IPS DF 6.9 (cell line): Measurements from ENCODE around the gene CD55.

Experiments used
- DNase-seq: peaks from one replicate; pipeline ENCODE4 v3.0.0-alpha.2; 2013; ENCODE audit warnings: low read depth, low spot score
- H3K27ac ChIP-seq: one replicate; pipeline ENCODE4 v1.5.1; 2013; ENCODE audit warnings: low read length, control low read depth
- H3K27me3 ChIP-seq: 2 replicates; pipeline ENCODE4 v1.6.1; 2013; ENCODE audit warnings: mild to moderate bottlenecking, low read length; ENCODE audit not compliant: control insufficient read depth, insufficient read depth
- H3K36me3 ChIP-seq: 2 replicates; pipeline ENCODE4 v1.6.1; 2013; ENCODE audit warnings: low read length; ENCODE audit not compliant: control insufficient read depth, insufficient read depth
- H3K4me1 ChIP-seq: 2 replicates; pipeline ENCODE4 v1.6.1; 2013; ENCODE audit warnings: low read length; ENCODE audit not compliant: control insufficient read depth, insufficient read depth
- H3K4me3 ChIP-seq: 2 replicates; pipeline ENCODE4 v1.5.1; 2013; ENCODE audit warnings: mild to moderate bottlenecking, low read length
- H3K9me3 ChIP-seq: 2 replicates; pipeline ENCODE4 v1.6.1; 2013; ENCODE audit warnings: low read length, inconsistent platforms; ENCODE audit not compliant: control insufficient read depth, insufficient read depth
- WGBS: extraction: QIAGEN DNeasy Blood & Tissue Kit; methylation state at CpG from one replicate; pipeline ENCODE4 v1.1.7; 2013; ENCODE audit warnings: mixed read lengths, missing lambda C conversion rate; ENCODE audit not compliant: insufficient read length, insufficient coverage; 5-methylcytosine and 5-hydroxymethylcytosine counted together

The CD55 gene

DNA sequence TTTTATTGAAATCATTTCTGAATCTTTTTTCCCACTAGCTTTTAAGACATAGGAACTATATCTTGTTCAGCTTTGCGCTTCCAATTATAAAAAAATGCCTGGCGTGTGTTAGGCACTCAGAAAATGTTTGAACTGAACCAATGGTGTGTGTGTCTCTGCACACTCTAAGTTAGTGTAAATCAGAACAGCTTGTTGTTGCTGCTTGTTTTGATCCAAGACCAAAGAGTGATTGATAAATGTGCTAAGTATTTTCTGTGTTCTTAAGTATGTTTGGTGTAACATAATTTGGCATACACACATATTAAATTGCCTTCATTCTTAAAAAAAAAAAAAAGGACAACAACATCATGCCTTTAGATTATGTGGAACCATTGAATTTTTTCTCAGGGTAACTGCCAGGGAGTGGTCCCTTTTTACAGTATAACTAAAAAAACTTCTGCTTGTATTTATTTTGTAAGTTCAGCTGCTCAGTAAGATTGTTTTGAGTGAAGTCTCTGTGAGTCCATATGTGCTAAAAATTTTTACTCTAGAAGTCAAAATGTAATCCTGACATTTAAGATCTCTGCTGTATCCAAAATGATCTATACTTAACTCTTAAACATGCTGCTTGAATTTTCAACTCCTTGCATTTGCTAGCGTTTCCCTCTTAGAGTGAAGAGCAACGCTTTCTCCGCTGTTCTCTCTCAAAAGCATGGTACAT lies 8.7 kb downstream of the CD55 start:
- H3K27me3 ChIP-seq = no peaks in the 10 kb centered on the region
- no peak overlapping the region for H3K27ac ChIP-seq
- DNase-seq = no peak
- WGBS = no CpG with 5 or more reads among the region's 5 CpGs
- H3K36me3 ChIP-seq = peaks cover 4% of the 10 kb centered on the region; the same call in 1 of the 2 replicates
- H3K4me3 ChIP-seq = no peak overlapping the region
- no peaks in the 10 kb centered on the region for H3K9me3 ChIP-seq
- H3K4me1 ChIP-seq = no peaks in the 10 kb centered on the region

DNA sequence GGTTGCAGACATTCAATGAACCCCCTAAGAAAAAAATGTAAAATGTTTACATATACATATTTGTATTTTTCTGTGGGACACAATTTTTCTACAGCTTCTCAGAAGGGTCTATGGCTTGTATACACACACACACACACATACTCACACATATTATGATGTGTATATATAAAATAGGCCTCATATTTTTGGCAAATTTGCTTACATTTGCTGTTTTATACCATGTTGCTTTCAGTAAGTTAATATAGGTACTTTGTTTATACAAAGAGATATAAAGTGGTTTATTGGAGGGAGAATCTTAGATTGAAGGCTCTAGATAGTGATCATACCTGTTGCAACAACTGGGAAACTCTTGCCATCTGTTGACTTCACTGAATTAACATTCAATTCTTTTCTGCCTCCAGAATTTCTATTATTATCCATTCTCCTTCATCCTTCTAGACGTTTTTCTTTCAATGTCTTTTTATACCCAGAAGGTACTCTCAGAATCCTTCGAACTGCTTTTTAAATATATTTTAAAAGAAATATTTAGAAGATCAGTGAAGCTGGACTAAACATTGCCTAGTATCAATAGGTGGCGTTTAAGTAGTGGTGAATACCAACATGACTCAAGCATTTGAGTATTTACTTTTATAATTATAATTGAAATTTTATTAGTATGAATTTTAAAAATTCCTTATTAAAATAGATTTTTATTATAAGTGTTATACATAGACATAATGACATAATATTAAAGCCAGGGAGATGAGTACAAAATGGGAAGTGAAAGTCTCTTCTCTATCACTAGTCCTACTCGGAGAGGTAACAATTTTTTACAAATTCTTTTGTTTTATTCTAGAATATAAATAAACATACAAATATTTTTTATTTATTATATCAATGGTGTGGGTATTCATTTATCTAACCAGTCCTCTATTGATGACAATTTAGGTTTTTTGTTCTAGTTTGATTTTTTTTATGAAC lies 10.2 kb downstream of the CD55 start:
- Histone ChIP-seq H3K27me3 (no peaks in the 10 kb centered on the region), H3K36me3 (peaks cover 6% of the 10 kb centered on the region; the same call in 1 of the 2 replicates), H3K4me1 (no peaks in the 10 kb centered on the region), H3K4me3 (no peak overlapping the region), H3K27ac (no peak overlapping the region), H3K9me3 (no peaks in the 10 kb centered on the region)
- WGBS = no CpG with 5 or more reads among the region's 4 CpGs
- DNase-seq = no peak

DNA sequence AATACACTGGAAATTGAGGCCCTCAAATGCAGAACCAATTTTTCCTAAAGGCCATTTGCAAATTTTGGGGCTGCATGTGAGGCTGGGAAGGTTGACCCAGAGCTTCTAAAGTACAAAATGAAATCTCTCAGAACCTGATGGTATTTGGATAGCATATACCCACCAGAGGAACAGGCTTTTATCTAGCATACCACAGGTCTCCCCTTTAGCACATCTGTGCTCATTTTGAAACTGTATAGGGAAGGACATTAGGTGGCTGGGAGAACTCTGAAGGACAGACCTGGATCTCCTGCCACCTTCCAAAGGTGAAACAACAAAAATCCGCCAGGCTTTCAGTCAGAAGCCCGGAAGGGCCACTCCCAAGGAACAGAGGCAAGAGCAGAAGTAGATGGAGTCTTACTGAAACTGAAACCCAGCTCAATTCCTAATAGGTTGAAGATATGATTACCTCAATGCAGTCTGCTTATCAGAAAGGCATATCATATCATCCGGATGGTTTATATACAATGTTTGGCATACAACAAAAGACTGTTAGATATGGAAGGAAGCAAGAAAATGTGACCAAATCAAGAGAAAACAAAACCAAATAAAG lies 11.6 kb downstream of the CD55 start:
- Histone ChIP-seq H3K4me1 (no peaks in the 10 kb centered on the region), H3K4me3 (no peak overlapping the region), H3K36me3 (peaks cover 9% of the 10 kb centered on the region; the same call in 1 of the 2 replicates), H3K9me3 (no peaks in the 10 kb centered on the region), H3K27me3 (no peaks in the 10 kb centered on the region), H3K27ac (no peak overlapping the region)
- DNase-seq = no peak
- WGBS = no CpG with 5 or more reads among the region's 3 CpGs

DNA sequence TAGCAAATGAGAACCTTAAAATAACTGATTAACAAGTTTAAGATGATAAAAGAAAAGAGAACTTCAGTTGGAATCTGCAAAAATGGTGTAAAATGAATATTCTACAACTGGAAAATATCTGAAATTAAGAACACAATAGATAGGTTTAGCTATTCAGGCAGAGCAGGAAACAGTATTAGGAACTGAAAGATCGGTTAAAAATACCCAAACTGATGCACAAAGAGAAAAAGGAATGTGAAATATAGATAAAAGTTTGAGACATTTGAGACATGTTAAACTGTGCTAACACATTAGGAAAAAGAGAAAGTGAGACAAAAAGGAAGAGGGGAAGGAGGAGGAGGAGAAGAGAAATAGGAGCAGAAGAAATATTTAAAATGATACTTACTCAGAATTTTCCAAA lies 12.1 kb downstream of the CD55 start:
- Histone ChIP-seq H3K4me3 (no peak overlapping the region), H3K27me3 (no peaks in the 10 kb centered on the region), H3K9me3 (no peaks in the 10 kb centered on the region), H3K27ac (no peak overlapping the region), H3K36me3 (peaks cover 9% of the 10 kb centered on the region; the same call in 1 of the 2 replicates), H3K4me1 (no peaks in the 10 kb centered on the region)
- no CpG with 5 or more reads among the region's 1 CpG for WGBS
- DNase-seq = no peak

DNA sequence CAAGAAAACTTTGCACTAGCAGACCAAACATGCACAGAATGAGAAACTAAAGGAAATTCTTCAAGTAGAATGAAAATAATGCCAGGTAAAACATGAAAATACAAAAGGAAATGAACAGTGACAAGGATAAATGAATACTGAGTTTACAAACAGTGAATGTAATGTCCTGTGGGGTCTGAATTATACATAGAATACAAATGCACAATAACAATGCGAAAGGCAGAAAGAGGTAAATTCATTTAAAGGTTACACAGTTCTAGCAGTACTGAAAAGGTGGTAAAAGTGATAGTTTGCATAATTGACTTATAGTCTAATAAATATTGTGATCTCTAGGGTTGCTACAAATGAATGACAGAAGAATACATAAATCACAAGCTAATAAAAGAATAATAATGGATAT lies 12.9 kb downstream of the CD55 start:
- DNase-seq = no peak
- no peak overlapping the region for H3K4me3 ChIP-seq
- no peaks in the 10 kb centered on the region for H3K9me3 ChIP-seq
- no peaks in the 10 kb centered on the region for H3K27me3 ChIP-seq
- no peaks in the 10 kb centered on the region for H3K4me1 ChIP-seq
- H3K36me3 ChIP-seq = peaks cover 9% of the 10 kb centered on the region; the same call in 1 of the 2 replicates
- no peak overlapping the region for H3K27ac ChIP-seq
- WGBS = no CpG with 5 or more reads among the region's 1 CpG

GRCh38 chr1:207335138-207335537 lies 13.7 kb downstream of the CD55 start:
- H3K4me3 ChIP-seq = no peak overlapping the region
- H3K4me1 ChIP-seq = no peaks in the 10 kb centered on the region
- H3K9me3 ChIP-seq = no peaks in the 10 kb centered on the region
- no peaks in the 10 kb centered on the region for H3K27me3 ChIP-seq
- no CpG with 5 or more reads among the region's 3 CpGs for WGBS
- DNase-seq = no peak
- H3K36me3 ChIP-seq = peaks cover 9% of the 10 kb centered on the region; the same call in 1 of the 2 replicates
- no peak overlapping the region for H3K27ac ChIP-seq

DNA sequence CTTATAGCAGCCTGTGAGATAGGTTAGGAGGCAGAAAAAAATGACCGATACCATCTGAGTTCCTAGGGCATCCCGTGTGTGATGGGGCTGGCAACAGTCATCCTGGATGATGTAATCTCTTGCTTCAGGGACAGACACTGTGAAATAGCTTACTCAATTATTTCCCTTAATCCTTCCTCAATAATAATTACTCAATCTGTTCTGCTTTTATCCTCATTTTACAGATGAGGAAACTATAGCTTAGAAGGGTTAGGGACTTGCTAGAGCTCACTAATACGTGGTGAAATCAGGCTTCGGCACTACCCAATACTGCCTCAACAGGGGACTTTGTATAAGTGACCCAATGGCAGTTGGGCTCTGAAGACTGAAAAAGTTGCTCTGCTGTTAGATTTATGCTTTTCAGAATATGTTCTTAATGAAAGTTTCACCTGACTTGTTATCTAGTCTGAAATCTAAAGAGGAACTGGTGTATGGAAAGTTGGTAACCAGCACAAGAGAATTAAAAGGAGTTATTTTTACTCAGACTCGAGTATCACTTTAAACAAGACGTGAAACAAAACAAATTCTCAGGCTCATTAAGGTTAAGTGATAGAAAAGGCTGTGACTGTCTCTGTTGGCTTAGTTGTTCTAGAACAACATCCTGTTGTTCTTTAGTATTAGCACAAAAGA lies 14.4 kb downstream of the CD55 start:
- WGBS = no CpG with 5 or more reads among the region's 6 CpGs

DNA sequence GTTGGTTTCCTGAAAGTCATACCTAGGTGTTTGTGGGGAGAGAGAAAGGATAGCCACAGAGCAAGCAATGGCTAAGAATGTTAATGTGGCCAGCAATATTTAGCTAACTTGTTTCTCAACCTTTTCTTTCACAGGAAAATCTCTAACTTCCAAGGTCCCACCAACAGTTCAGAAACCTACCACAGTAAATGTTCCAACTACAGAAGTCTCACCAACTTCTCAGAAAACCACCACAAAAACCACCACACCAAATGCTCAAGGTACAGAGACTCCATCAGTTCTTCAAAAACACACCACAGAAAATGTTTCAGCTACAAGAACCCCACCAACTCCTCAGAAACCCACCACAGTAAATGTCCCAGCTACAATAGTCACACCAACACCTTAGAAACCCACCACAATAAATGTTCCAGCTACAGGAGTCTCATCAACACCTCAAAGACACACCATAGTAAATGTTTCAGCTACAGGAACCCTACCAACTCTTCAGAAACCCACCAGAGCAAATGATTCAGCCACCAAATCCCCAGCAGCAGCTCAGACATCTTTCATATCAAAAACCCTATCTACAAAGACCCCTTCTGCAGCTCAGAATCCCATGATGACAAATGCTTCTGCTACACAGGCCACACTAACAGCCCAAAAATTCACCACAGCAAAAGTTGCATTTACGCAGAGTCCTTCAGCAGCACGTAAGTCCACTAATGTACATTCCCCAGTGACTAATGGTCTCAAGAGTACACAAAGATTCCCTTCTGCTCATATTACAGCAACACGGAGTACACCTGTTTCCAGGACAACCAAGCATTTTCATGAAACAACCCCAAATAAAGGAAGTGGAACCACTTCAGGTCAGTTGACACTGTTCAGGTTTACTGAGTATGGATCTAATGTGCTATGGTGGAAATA lies 15.3 kb downstream of the CD55 start:
- Histone ChIP-seq H3K4me1 (no peaks in the 10 kb centered on the region), H3K36me3 (peaks cover 9% of the 10 kb centered on the region; the same call in 1 of the 2 replicates), H3K9me3 (no peaks in the 10 kb centered on the region), H3K4me3 (no peak overlapping the region), H3K27me3 (no peaks in the 10 kb centered on the region), H3K27ac (no peak overlapping the region)
- no CpG with 5 or more reads among the region's 3 CpGs for WGBS
- DNase-seq = no peak

More for the DNA sequence above, 14.4 kb downstream of the CD55 start:
- DNase-seq = no peak
- no peak overlapping the region for H3K4me3 ChIP-seq
- H3K4me1 ChIP-seq = no peaks in the 10 kb centered on the region
- no peaks in the 10 kb centered on the region for H3K9me3 ChIP-seq
- H3K36me3 ChIP-seq = peaks cover 9% of the 10 kb centered on the region; the same call in 1 of the 2 replicates
- H3K27ac ChIP-seq = no peak overlapping the region
- H3K27me3 ChIP-seq = no peaks in the 10 kb centered on the region

GRCh38 chr1:207342332-207342731 lies 20.9 kb downstream of the CD55 start:
- DNase-seq = no peak
- H3K27ac ChIP-seq = no peak overlapping the region
- H3K4me1 ChIP-seq = no peaks in the 10 kb centered on the region
- H3K27me3 ChIP-seq = no peaks in the 10 kb centered on the region
- no peaks in the 10 kb centered on the region for H3K36me3 ChIP-seq
- H3K4me3 ChIP-seq = no peak overlapping the region
- no CpG with 5 or more reads among the region's 1 CpG for WGBS
- no peaks in the 10 kb centered on the region for H3K9me3 ChIP-seq
